Stimulated activated CD8-positive, alpha-beta memory T cell treated with anti-CD3 and anti-CD28 coated beads, Interleukin-4, amount 100 ng/mL, for 4 hours (primary cell): ENCODE data around the gene ZNF853.
"Not testable (repeated sequence)": the region's sequence is repeated elsewhere in the genome, so short reads cannot be mapped to it uniquely, and the experiment has no call there.

Experiments used
- DNase-seq, 2 donors: peaks; one replicate each; pipeline ENCODE4 v3.0.0-alpha.2; 2020; ENCODE audit warnings: low read depth in 2 of 2, low spot score in 1 of 2

ZNF853 gene

DNA sequence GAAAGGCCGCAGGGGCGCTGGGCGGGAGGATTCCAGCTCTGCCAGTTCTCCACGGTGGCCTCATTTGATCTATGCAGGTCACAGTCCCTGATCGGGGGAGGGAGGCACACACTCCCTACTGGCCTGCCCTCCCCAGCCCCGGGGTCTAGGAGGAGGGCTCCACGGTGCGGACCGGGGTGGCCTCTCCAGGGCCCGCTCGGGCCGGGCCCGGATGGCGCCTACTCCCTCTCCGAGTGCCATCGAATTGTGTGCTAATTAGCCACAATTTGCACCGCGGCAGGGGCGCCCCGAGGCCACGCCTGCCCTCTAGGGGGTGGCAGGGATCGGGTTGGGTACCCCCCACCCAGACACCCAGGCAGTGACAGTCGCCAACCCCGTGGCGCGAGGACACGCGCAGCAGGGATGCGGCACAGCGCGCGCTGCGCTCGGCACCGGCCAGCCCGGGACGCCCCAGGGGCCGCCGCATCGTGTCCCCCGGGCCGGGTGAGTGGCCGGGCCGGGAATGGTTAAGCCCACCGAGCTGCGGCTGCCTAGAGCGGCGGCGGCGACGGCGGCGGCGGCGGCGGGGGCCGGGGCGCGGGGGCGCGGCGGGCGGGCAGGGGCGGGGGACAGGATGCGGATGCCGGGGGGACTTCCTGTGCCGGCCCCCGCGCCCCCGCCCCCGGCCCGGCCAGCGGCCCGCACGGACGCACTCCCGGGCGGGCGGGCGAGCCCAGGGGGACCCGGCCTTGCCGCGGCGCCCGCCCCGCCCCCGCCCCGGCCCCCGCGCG lies at the start of gene ZNF853:
Gene ZNF853 (plus strand): TSS at position 658 of the 770 bp plus-strand sequence. CDS start 565 bp downstream, outside the sequence.
- no peak for DNase-seq

DNA sequence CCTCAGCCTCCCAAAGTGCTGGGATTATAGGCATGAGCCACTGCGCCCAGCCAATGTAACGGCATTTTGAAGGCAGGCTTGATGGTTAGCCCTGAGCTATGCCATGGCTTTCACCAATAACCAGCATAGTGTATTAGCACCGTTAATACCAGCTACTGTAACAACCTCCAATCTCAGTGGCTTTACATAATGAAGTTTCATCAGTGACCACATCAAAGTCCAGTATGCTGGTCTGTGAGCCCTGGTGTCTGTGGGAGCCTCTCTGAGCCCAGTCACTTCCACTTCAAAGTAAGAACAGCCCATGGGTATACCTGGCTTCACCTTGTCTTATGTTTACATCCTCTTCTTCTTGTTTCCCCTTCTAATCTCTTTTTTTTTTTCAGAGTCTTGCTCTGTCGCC lies 49.8 kb upstream of the ZNF853 start:
- DNase-seq, result no peak

DNA sequence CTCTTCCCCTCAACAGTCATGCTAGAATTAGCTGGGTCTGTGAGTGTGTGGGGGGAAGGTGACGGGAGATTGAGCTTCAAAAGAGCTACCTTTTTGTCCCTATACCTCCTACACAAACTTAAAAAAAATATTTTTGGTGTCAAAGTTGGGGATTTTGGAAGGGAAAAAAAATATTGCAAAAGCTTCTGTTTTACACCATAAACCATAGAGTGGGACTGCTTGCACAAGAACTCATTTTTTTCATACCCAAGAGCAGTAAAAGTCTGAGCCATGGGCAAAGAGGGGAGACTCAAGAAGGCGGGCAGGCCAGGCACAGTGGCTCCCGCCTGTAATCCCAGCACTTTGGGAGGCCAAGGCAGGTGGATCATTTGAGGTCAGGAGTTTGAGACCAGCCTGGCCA lies 47.5 kb upstream of the ZNF853 start:
- DNase-seq, result no peak

- no peak for DNase-seq
Observed at GRCh38 chr7:6571160-6571779, 44.1 kb upstream of the ZNF853 start.

DNA sequence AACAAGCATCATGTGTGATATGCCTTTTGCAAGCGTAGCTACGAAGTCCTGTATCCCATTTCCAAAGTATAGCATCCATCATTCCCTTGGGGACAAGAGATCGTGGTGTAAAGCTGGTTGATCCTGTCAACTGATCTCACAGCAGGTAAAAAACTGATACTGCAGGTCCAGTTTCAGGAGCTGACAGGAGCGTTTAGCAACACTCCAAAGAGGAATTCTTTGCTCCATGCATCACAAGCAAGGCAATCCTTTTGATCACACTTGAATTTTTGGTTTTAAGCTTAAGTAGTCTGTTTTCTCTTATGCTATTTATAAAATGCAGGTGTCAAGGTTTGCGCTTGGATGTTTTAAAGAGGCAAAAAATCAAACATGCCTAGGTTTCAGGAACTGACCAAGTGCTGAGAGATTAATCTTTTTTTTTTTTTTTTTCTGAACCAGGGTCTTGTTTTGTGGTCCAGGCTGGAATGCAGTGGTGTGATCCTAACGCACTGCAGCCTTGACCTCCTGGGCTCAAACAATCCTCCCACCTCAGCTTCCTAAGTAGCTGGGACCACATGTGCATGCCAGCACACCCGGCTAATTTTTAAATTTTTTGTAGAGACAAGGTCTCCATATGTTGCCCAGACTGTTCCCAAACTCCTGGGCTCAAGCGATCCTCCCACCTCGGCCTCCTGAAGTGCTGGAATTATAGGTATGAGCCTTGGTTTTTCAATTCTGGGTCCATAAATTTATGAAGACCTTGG lies 40.0 kb upstream of the ZNF853 start:
- no peak for DNase-seq

DNA sequence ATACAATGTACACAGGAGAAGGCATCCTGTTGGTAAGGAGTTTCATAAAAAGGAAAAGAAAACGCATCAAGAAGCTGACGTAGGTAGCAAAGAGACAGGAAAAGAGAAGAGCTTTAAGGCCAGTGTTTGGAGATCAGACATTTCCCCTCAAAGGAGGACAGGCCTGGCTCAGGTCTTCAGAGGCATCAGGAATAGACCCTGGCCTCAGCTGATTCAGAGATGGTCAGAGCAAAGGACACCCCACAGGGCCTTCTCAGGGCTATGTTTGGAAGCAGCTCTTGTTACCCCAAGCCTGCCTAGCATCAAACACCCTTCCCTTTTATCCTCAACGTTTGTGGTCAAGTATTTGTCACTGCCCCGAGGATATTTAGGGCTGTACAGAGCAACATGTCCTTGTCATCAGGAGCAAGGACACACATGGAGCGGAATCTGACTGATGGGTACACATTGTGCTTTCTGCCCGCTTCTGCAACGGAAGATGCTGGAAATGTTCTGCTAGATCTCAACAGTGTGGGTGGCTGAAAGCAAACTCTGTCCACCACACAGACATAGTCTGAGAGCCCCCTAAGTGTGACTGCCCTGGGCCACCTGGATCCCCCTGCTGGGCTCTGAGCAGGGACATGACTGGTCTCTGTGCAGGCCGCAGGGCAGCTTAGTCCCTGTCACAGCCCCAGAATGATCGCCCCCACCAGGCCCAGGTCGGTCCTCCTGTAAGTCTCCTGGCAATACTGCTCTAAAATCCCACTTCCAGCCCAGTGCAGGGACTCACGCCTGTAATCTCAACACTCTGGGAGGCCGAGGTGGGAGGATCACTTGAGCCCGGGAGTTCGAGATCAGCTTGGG lies 39.2 kb upstream of the ZNF853 start:
- no peak for DNase-seq

DNA sequence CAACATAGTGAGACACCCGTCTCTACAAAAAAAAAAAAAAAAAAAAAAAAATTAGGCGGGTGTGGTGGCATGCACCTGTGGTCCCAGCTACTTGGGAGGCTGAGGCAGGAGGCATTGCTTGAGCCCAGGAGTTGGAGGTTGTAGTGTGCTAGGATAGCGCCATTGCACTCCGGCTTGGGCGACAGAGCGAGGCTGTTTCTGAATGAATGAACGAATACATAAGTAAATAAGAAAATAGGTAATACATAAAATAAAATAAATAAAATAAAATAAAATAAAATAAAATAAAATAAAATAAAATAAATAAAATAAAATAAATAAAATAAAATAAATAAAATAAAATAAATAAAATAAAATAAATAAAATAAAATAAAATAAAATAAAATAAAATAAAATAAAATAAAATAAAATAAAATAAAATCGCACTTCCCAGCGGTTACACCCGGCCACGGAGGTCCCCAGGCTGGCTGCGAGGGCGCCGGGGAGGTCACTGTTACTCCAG lies 38.5 kb upstream of the ZNF853 start:
- DNase-seq, result not testable (repeated sequence)

- peak; percentile 71 to 78 for DNase-seq
Observed at GRCh38 chr7:6577369-6578113, 37.9 kb upstream of the ZNF853 start, which contains the start of gene ZDHHC4. ZDHHC4 (plus strand) TSS chr7:6577454; CDS start chr7:6580562, 3,108 bp downstream.

- DNase-seq, result no peak
Observed at GRCh38 chr7:6578114-6579084, 37.0 kb upstream of the ZNF853 start.

GRCh38 chr7:6579446-6579845 lies 36.0 kb upstream of the ZNF853 start:
- DNase-seq, result no peak

GRCh38 chr7:6585746-6586432 lies 29.5 kb upstream of the ZNF853 start:
- DNase-seq, result not testable (repeated sequence)

DNA sequence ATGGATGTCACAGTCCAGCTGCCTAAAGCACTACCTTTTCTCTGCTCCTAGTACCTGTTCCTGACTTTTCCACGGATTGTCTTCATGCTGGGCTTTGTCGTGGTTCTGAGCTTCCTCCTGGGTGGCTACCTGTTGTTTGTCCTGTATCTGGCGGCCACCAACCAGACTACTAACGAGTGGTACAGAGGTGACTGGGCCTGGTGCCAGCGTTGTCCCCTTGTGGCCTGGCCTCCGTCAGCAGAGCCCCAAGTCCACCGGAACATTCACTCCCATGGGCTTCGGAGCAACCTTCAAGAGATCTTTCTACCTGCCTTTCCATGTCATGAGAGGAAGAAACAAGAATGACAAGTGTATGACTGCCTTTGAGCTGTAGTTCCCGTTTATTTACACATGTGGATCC lies 26.8 kb upstream of the ZNF853 start:
- no peak for DNase-seq

GRCh38 chr7:6589151-6589828 lies 26.1 kb upstream of the ZNF853 start:
- DNase-seq, result no peak

DNA sequence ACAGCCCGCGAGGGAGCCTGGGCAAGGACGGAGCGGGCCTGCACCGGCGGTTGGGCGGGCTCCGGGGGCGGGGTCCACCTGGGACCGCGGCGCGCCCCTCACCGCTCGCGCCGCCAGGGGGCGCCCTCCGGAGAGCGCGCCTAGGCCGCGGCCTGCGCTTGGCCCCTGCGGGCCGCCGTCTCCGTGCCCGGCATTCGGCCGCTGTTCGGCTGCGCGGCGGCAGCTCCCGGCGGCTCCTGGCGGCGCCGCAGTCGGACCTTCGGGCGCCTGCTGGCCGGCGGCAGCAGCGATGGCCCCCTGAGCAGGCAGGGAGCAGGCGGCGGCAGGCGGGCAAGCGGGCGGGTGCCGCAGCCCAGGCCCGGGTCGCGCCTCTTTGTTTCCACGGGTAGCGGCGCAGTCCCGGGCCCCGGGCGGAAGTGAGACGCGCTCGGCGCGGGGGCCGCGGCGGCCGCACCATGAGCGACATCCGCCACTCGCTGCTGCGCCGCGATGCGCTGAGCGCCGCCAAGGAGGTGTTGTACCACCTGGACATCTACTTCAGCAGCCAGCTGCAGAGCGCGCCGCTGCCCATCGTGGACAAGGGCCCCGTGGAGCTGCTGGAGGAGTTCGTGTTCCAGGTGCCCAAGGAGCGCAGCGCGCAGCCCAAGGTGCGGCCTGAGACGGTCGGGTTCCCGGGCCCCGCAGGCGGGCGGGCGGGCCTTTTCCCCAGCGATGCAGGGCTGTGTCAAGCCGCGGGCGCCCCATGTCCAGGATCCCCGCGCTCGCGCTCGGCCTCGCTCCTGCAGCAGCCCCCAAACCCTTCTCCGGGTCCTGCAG lies 25.4 kb upstream of the ZNF853 start, which contains the start of gene INTS15:
Gene INTS15 (plus strand): TSS at position 193 of the 816 bp plus-strand sequence. CDS start 263 bp downstream, at position 456.
- DNase-seq, result peak; percentile 44 to 62

DNA sequence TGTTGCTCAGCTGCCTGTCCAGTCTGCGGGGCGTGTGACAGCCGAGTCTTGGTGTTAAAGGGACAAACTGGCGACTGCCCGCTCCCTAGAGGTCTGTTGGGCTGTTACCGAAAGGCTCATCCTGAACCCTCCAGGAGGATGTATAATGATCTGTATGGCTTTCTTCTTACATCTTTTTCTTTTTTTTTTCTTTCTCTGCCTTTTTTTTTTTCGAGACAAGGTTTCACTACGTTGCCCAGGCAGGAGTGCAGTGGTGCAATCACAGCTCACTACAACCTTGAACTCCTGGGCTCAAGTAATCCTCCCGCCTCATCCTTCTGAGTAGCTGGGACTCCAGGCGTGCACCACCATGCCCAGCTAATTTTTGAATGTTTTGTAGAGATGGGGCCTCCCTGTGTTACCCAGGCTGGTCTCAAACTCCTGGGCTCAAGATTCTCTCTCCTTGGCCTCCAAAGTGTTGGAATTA lies 24.7 kb upstream of the ZNF853 start:
- DNase-seq, result no peak

DNA sequence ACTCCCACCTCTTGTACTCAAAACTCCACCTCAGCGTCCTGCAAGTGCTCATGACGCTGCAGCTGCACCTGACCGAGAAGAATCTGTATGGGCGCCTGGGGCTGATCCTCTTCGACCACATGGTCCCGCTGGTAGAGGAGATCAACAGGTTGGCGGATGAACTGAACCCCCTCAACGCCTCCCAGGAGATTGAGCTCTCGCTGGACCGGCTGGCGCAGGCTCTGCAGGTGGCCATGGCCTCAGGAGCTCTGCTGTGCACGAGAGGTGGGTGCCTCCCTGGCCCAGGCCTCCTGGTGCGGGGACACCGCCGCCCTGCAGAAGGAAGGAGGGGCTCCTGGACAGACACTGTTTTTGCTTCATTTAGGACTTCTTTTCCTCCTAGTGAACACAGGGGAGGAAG lies 15.3 kb upstream of the ZNF853 start:
- DNase-seq, result no peak

- no peak for DNase-seq
Observed at GRCh38 chr7:6604458-6604857, 11.0 kb upstream of the ZNF853 start.
